ENCODE measurements around the gene SLC2A11.
"Not testable (repeated sequence)": the region's sequence is repeated elsewhere in the genome, so short reads cannot be mapped to it uniquely, and the experiment has no call there.

Gene SLC2A11

GRCh38 chr22:23910496-23911190 lies 53.0 kb downstream of the SLC2A11 start:
- DNase-seq = no peak

GRCh38 chr22:23911318-23911980 lies 53.8 kb downstream of the SLC2A11 start:
- no peak for DNase-seq

- no peak for DNase-seq
Observed at GRCh38 chr22:23912293-23912903, 54.7 kb downstream of the SLC2A11 start.

- DNase-seq = no peak
Observed at GRCh38 chr22:23913306-23913660, 55.6 kb downstream of the SLC2A11 start.

GRCh38 chr22:23913661-23914353 lies 56.1 kb downstream of the SLC2A11 start:
- DNase-seq = peak; percentile 95

- DNase-seq = no peak
Observed at GRCh38 chr22:23915290-23915689, 57.6 kb downstream of the SLC2A11 start.

GRCh38 chr22:23920267-23920611 lies 62.6 kb downstream of the SLC2A11 start:
- not testable (repeated sequence) for DNase-seq

- DNase-seq = not testable (repeated sequence)
Observed at GRCh38 chr22:23921586-23922201, 64.0 kb downstream of the SLC2A11 start.

GRCh38 chr22:23922921-23923320 lies 65.2 kb downstream of the SLC2A11 start:
- no peak for DNase-seq

- no peak for DNase-seq
Observed at GRCh38 chr22:23925020-23925606, 67.4 kb downstream of the SLC2A11 start.

GRCh38 chr22:23926561-23926960 lies 68.9 kb downstream of the SLC2A11 start:
- no peak for DNase-seq
